Uterus (tissue), 2 donors: Measurements from ENCODE around the gene VWC2.

Source experiments
- POLR2A ChIP-seq, 2 donors: fragments of 450-650 bp; IDR thresholded peaks; one replicate each; pipeline ENCODE4 v1.6.1; 2016; ENCODE audit warnings: antibody characterized with exemption in 2 of 2, mild to moderate bottlenecking in 1 of 2, moderate library complexity in 1 of 2
- TF ChIP-seq, protein P1 (sequence below), 4 experiments: fragments of 200-600 bp in 2 of 4; fragments of 450-650 bp in 2 of 4; sonication (generic) in 2 of 4; IDR thresholded peaks; one replicate each; pipeline ENCODE4 v1.5.1; 2016 to 2019; ENCODE audit warnings: antibody characterized with exemption in 4 of 4, mild to moderate bottlenecking in 2 of 4, moderate library complexity in 1 of 4

DNA sequence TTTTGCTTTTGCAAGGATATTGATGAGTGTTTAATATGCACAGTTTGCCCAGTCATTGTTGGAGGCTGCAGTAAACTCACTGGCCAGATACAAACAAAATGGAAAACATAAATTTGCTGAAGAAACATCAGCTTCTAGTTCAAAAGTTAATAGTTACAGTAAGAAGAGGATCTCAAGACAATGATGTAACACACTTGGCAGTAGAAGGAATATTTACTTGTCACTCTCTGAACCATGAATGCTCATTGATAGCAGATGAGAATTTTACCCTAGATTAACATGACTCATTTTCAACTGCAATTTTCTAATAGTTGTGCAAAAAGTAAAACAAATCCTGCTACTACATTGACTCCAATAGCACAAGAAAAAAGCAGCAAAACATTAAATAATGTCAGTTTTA, 47.7 kb downstream of the VWC2 start:
- TF ChIP-seq, protein P1, sequence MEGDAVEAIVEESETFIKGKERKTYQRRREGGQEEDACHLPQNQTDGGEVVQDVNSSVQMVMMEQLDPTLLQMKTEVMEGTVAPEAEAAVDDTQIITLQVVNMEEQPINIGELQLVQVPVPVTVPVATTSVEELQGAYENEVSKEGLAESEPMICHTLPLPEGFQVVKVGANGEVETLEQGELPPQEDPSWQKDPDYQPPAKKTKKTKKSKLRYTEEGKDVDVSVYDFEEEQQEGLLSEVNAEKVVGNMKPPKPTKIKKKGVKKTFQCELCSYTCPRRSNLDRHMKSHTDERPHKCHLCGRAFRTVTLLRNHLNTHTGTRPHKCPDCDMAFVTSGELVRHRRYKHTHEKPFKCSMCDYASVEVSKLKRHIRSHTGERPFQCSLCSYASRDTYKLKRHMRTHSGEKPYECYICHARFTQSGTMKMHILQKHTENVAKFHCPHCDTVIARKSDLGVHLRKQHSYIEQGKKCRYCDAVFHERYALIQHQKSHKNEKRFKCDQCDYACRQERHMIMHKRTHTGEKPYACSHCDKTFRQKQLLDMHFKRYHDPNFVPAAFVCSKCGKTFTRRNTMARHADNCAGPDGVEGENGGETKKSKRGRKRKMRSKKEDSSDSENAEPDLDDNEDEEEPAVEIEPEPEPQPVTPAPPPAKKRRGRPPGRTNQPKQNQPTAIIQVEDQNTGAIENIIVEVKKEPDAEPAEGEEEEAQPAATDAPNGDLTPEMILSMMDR (IDR thresholded peaks at IDR 0.05): no peak
- no peak for TF ChIP-seq POLR2A (IDR thresholded peaks at IDR 0.05)
